WI38 (cell line): ENCODE results near the gene CDH22.
A peak's percentile ranks its signal among the peaks of the same experiment; 100 is the strongest.

ENCODE experiments used
- H3K4me3 ChIP-seq: 2 replicates; pipeline ENCODE4 v1.5.1; 2011; ENCODE audit warnings: low read depth, mild to moderate bottlenecking, control low read depth, low read length
- TF ChIP-seq, protein P1 (sequence below): IDR thresholded peaks from 2 replicates; pipeline ENCODE4 v1.5.1; 2012; ENCODE audit warnings: low read depth, mild to moderate bottlenecking, control low read depth, low read length

The CDH22 gene

DNA sequence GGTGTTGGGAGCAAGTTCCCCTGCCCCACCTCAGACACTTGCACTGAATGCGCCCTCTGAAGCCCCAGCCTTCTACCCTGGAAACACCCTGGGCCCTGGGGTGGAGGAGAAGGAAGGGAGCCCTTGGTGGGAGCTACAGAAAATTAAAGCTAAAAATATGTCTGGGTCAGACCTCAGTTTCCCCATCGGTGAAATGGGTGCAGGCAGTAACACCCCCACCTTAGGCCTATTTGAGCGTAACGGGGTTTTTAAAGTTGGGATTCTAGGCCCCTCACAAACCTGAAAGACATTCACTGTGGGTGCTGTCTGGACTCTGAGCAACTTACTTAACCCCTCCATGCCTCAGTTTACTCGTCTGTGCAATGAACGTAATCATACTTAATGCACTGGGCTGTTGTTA is 19.3 kb upstream of the CDH22 start:
- TF ChIP-seq, protein P1, sequence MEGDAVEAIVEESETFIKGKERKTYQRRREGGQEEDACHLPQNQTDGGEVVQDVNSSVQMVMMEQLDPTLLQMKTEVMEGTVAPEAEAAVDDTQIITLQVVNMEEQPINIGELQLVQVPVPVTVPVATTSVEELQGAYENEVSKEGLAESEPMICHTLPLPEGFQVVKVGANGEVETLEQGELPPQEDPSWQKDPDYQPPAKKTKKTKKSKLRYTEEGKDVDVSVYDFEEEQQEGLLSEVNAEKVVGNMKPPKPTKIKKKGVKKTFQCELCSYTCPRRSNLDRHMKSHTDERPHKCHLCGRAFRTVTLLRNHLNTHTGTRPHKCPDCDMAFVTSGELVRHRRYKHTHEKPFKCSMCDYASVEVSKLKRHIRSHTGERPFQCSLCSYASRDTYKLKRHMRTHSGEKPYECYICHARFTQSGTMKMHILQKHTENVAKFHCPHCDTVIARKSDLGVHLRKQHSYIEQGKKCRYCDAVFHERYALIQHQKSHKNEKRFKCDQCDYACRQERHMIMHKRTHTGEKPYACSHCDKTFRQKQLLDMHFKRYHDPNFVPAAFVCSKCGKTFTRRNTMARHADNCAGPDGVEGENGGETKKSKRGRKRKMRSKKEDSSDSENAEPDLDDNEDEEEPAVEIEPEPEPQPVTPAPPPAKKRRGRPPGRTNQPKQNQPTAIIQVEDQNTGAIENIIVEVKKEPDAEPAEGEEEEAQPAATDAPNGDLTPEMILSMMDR, result no peak

DNA sequence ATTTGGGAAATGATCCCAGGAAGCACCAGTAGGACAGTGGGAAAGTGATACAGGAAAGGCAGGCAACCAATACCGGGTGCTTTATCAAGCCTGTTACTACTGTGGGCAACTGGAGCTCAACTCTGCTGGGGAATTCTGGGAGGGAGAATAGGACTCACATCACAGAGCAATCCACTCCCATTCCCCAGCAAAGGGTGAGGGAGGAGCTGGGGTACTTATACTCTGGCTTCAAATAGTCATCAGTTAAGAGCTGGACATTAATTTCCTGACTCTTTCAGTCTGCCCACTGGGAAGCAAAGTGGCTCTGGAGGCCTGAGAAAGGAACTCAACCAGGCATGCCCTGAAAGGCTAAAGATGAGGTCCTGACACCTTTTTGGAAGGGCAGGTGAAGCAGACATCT is 17.5 kb upstream of the CDH22 start:
- TF ChIP-seq, protein P1, result no peak

More for the DNA sequence above, 19.3 kb upstream of the CDH22 start:
- H3K4me3 ChIP-seq, result no peak overlapping the region

DNA sequence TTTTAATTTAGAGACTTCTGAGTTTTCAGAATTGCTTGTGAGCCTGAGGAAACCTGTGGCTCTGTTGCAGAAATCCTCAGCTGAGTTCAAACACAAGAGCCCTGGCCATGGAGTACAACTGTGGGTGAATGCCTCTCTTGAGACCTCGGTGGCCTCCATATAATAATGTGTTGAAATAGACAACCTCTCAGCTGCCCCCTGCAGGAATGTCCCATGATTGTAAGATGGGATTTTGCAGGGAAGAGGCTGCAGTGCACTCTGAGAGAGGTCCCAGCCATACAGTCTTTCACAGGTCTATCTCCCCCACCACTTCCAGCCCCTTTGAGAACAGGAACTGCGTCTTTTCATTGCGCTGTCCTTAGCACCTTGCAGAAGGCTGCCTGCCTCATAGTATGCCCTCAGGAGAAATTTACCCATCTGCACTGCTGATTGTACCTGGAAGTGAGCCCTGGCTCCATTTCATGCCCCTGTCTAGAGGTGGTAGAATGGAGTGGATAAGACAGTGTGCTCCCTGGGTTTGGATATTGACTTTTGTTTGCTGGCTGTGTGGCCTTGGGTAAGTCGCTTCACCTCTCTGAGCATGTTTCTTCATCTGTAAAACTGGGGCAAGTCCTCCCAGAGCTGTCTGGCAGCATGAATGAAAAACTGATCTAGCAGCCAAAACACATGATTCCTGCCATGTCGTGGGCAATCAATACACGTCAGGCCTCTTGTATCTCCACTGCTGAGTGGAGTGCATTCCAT is 16.8 kb upstream of the CDH22 start:
- TF ChIP-seq, protein P1, result peak; percentile 23
- no peak overlapping the region for H3K4me3 ChIP-seq

More for the DNA sequence above, 17.5 kb upstream of the CDH22 start:
- H3K4me3 ChIP-seq, result no peak overlapping the region

DNA sequence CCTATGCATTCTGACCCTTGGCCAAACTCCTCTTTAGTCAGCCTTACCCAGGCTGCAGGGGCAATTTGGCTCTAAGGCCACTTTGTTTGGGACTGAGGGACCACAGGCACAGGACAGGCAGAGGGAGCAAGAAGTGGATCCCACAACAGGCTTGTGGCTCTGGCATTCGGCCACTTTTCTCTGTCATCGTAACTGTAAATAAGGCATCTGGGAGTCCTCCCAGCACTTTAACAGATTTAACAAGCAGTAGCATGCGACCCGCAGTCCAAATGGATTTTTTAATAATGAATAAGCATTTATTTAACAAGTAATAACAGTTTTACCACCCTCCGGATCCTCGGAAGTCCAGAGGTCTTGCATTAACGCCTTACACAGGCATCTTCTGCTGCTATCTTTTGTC is 16.1 kb upstream of the CDH22 start:
- TF ChIP-seq, protein P1, result no peak
- H3K4me3 ChIP-seq, result no peak overlapping the region

DNA sequence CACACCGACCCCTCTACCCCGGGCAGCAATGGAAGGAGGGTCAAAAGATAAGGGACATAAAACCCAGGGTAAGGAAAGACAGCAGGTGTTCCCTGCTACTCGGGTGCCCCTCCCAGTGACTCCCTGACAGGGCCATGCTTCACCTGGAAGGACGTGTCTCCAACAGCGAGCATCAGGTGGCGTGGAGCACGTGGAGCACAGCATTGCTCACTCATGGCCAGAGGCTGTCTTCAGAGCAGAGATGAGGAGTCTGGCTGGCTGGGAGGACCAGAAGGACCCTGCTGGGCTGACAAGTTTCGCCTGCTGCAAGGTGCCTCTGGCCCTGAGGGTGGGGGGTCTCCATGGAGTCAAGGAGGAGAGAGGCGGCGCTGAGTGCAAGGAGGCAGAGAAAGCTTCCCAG is 15.3 kb upstream of the CDH22 start:
- TF ChIP-seq, protein P1, result no peak
- H3K4me3 ChIP-seq, result no peak overlapping the region

DNA sequence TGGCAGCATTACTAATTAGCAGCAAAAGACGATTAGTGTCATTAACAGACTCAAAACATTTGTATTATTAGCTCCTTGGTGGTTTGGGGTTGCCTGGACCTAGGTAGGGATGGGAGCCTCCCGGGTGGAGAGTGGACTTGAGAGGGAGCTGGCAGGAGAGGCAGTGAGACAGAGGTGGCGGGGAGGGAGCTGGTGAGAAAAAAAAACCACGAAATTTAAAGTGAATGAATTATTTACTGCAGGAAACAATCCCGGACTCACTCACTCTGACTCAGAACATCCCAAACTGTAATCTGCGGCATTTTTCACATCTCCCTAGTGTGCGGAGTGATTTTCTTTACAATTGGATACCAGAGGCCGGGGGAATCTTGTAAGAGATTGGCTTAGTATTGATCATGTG is 14.3 kb upstream of the CDH22 start:
- TF ChIP-seq, protein P1, result no peak
- H3K4me3 ChIP-seq, result no peak overlapping the region

DNA sequence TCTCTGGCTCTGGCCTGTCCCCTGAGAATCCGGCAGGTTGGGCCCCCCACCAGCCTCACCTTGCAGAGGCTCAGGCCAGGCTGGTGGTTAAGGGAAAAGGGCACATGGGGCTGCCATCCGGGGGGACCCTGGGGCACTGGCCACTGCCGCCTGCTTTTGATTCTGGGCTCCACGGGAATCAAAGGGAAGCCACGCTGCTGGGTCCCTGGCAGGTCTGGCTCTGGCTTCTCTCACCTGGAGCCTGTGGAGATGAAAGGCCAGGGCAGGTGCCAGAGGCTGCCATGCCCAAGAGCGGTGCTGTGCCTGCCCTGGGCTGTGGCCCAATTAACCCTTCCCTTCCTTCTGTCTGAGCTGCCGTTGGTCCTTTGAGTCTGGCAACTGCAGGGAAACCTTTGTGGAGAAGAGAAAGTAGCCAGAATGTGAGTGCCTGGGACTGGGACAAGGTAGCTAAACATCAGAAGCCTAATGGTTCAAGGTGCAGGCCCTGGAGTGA is 9.4 kb upstream of the CDH22 start:
- H3K4me3 ChIP-seq, result no peak overlapping the region
- TF ChIP-seq, protein P1, result no peak
